GM21381 (cell line): Measurements from ENCODE around the gene CDKN2C.

Experiments used
- ATAC-seq: cut with Tn5 transposase; IDR thresholded peaks from one replicate; pipeline ENCODE4 v1.9.1; 2021; ENCODE audit warnings: mild to moderate bottlenecking, moderate library complexity; ENCODE audit not compliant: unreplicated experiment

Gene CDKN2C

DNA sequence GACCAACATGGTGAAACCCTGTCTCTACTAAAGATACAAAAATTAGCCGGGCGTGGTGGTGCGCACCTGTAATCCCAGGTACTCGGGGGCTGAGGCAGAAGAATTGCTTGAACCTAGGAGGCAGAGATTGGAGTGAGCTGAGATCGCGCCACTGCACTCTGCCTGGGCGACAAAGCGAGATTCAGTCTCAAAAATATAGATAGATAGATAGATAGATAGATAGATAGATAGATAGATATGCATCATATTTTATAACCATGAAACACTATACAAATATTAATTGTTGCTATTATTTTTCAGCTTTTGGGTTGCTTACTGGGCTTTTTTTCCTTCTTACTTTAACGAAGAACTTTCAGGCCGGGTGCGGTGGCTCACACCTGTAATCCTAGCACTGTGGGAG, 5.2 kb upstream of the CDKN2C start:
- ATAC-seq, result no peak

DNA sequence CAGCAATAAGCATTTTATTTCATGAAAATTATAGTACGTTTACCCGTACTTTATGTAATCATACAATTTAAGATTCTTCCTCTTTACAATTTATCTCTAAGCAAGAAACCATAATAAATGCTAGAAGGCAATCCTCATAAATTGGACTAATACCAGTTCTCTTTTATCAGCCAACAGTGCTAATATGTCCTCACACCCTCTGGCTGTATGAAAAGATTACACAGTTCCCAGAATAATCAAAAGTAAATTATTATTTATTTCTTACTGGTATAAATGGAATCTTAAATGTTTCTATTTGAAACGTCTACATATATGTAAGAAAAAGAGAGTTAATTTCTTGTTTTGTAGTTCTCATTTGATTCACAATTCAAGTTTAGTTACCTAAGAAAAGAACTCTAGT, 3.1 kb upstream of the CDKN2C start:
- no peak for ATAC-seq

DNA sequence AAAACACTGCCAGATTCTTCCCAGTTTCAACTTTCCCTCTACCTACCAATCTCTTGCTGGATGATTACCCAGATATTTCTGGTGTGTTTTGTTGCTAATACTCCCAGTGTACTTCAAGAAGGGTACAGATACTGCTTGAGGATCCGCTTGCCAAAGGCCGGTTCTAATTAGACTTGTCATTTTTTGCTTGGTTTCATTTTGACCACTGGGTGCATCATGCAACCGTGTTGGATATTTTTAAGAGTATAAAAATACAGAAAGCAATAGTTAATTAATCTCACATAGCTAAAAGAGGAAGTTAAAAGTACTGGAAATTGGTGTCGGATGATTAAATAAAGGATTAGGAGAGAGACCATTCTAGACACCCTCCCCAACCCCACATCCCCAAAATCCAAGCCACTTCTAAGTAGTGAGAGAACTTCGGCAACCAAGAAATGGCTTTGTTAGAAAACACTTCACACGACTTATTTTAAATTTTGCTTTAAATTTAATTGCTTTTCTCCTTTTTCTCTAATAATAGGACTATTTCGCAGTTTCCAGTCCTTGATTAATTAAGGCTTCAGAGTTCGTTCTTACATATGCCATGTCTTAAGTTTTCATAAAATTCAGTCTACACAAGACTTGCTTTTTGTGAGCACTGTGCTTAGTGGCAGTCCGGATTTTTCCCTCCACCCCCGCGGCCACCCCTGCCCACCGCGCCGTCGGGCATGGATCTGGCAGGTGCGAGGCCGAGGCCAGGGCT, 2.5 kb upstream of the CDKN2C start:
- ATAC-seq, result no peak

DNA sequence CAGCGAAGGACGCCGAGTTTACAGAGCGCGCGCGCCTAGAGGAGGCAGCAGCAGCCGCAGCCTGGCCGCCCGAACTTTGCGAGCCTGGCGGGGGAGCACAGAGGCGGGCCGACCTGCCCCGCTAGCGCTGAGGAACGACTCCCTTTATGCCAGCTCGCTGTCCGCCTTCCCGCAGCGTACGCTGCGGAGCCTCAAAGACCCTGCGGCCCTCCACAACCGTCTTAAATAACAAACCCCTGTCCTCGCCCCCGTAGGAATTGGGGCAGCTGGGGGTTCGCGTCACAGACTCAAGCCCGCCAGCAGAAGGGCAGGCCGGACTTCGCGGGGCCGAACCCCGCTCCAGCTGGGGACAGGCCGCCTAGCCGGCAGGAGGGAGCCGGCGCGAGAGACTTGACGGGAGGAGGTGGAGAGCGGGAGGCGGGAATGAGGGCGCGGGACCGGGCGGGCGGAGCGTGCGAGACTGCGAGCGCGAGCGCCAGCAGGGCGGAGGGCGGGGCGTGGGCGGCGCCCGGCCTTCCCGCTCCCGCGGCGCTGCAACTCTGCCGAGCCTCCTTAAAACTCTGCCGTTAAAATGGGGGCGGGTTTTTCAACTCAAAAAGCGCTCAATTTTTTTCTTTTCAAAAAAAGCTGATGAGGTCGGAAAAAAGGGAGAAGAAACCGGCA, 1.8 kb upstream of the CDKN2C start:
- ATAC-seq, result peak; percentile 60

DNA sequence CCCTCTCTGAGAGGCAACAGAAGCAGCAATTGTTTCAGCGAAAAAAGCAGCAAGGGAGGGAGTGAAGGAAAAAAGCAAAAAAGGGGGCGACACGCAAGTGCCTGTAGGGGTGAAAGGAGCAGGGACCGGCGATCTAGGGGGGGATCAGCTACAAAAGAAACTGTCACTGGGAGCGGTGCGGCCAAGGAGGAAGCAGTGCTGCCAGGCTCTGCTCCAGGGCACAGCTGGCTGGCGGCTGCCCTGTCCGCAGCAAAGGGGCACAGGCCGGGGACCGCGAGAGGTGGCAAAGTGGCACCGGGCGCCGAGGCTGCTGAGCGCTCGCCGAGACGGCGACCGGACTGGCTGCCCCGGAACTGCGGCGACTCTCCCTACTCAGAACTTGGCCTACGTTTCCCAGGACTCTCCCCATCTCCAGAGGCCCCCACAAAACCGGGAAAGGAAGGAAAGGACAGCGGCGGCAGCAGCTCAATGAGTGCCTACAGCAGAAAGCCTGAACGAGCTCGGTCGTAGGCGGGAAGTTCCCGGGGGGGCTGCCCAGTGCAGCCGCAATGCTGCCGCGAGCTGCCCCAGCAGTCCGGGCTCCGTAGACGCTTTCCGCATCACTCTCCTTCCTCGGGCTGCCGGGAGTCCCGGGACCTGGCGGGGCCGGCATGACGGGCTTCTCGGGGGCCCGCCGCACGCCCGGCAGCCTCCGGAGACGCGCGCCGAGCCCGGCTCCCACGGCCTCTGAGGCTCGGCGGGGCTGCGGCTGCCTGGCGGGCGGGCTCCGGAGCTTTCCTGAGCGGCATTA, 1.0 kb upstream of the CDKN2C start:
- peak; percentile 22 for ATAC-seq

DNA sequence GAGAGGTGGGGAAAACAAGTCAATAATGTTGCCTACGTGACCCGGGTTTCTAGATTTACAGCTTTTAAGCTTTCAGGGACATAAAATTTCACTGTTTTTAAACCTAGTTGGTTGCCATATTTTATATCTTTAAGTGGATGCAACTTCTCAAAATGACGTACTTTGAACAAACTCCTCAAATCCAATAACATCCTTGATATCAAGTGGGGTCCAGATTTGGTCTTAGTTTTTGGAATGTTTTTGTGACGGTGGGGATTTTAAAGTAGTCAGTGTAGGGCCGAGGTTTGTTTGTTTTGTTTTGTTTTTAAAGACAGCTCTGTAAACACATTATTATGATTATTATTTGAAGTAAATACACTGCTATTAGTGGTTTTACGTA, 453 bp downstream of the CDKN2C start:
- no peak for ATAC-seq

DNA sequence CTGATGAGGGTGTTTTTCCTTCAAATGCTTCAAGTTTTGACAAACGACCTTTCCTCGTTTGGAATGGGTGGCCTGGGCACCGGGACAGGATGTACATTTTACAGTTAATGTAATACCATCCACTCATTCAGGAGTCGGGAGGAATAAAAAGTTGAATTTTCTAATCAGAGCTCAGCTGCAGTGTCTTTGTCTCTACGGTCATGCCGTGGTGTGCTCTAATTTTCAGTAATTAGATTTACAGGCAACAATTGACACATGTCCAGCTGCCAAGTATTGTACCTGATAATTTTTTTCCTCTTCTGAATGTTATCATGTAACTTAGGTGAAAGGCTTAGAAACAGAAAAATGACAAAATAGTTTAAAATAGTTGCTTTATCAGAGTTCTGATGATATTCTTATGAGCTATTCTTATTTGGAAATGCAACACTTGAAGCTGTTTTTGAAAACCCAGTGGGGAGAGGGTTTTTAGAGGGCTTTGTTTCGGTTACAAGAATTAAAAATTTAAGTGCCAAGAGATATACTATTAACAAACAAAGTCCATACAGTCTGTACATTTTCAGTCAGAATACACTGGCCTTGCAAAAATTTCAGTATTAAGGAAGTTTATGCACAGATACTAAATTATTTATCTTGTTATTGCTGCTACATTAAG, 1.0 kb downstream of the CDKN2C start:
- ATAC-seq, result no peak

DNA sequence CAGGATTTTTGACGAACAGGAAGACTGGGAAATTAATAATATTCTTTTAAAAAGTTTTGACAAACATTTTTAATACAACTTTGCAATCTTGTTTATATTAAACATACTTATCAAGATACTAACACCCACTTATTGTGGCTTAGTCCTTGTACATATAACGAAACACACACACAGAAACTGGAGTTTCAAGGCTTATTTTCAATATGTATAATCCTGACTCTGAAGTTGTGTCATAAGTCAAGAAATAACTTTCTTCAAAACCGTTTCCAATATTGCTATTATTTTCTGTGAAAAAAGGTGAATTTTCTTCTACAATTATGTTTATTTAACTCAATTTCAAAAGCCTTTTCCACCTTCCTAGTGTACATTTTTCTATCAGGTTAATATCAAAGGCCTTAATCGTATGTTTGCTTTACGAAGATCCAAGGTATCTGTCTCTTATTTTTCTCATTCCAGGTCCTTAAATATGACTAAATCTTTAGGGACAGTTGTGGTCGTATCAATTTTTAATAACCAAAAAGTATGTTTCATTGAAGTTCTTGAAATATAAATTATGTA, 1.8 kb downstream of the CDKN2C start:
- ATAC-seq, result no peak

DNA sequence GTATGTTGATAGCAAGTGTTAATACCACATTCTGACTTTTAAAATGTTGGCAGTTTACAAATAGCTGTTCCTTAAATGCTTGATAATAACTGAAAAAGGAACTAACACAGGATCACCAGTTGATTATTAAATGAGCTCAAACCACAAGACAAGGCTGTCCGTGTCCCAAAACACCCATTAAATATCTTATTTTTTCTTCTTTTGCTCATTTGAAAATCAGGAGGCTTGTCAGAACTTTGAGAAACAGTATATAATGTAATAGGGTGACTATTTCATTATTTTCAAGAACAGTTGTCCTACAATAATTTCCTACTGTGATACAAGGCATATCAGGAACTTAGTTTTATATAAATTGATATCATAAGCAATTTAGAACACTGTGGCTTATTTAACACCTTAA, 2.7 kb downstream of the CDKN2C start:
- ATAC-seq, result no peak

DNA sequence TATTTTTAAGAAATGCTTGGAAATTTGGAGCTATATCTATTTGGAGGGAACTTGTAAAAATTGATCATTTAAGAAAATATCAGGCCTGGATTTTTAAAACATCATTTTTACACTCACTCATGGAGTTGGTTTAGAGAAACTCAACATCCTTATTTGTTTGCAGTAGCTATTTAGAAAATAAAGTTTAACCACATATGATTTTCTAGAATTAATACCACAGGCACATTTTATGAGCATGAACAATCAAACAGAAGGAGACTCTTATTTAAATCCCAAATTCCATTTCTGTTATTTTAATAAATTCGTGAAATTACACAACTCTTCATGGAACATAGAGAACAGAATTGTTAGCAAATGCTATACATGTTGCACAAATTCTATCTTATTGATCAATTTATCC, 3.2 kb downstream of the CDKN2C start:
- no peak for ATAC-seq

DNA sequence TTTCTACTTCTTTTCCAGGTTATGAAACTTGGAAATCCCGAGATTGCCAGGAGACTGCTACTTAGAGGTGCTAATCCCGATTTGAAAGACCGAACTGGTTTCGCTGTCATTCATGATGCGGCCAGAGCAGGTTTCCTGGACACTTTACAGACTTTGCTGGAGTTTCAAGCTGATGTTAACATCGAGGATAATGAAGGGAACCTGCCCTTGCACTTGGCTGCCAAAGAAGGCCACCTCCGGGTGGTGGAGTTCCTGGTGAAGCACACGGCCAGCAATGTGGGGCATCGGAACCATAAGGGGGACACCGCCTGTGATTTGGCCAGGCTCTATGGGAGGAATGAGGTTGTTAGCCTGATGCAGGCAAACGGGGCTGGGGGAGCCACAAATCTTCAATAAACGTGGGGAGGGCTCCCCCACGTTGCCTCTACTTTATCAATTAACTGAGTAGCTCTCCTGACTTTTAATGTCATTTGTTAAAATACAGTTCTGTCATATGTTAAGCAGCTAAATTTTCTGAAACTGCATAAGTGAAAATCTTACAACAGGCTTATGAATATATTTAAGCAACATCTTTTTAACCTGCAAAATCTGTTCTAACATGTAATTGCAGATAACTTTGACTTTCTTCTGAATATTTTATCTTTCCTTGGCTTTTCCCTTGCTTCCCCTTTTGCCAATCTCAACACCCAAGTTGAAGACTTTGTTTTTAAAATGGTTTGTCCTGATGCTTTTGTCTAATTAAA, 4.0 kb downstream of the CDKN2C start:
- no peak for ATAC-seq

DNA sequence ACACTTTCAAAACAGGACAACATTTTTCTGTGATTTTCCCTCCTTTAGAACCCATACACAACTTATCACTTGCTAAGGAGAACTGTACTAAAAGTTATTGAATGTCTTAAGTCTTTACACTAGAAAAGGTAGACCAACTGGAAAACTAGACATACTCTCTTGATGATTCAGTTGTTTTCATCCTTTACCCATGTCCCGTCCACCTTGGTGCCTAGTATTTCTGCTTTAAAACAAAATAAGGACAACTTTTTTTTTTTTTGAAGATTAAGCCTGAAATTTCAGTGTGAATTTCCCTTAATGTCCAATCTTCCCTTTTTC, 4.5 kb downstream of the CDKN2C start:
- ATAC-seq, result no peak

DNA sequence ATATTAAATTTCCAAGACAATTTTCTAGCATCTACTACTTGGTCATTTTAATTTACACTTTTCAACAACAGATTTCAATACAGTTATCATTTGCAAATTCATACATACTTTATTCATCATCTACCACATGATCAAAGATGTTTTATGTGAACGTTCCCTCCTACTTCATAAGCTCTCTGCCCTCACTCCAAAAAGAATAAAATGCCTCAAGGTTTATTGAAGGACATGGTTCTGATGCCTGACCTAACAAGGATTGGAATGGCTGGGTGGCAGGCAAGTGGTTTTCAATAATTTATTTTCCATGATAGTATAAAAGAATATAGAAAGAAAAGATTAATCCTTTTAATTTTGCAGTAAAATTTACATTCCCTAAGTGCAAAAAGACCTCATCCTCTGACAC, 5.4 kb downstream of the CDKN2C start:
- no peak for ATAC-seq

DNA sequence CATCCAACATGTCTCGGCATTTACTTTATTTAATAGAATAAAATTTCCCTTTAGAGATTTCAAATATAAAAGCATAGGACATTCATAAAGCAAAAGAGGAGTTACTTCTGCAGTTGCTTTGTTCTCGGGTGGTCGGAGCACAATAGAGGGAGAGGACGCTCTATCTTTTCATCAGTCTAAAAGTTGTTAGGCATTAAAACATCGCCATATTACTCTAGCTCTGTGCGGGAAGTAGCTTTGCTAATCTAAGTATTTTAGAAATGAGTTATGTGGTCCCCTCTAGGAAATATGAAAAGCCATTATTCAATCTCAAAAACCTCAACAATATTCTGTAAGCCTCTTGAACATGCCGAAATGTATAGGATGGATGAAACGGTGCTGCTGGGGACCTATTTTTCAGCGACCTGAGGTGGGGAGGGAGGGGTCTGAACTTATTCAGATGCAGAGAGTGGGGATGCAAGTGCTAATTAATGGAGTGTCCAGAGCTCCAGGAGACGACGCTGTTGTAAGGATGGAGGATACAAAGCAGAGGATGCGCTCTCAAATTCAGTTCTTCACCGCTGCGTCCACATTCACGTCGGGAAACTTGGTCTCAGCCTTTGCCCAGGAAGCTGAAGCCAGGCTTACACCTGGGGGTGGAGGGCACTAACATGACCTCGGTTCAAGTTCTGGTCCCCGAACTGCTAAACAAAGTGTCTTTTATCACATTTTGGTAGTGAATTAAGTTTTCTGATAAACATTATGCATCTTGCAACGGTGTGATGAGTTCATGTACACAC, 6.3 kb downstream of the CDKN2C start:
- ATAC-seq, result peak; percentile 5

DNA sequence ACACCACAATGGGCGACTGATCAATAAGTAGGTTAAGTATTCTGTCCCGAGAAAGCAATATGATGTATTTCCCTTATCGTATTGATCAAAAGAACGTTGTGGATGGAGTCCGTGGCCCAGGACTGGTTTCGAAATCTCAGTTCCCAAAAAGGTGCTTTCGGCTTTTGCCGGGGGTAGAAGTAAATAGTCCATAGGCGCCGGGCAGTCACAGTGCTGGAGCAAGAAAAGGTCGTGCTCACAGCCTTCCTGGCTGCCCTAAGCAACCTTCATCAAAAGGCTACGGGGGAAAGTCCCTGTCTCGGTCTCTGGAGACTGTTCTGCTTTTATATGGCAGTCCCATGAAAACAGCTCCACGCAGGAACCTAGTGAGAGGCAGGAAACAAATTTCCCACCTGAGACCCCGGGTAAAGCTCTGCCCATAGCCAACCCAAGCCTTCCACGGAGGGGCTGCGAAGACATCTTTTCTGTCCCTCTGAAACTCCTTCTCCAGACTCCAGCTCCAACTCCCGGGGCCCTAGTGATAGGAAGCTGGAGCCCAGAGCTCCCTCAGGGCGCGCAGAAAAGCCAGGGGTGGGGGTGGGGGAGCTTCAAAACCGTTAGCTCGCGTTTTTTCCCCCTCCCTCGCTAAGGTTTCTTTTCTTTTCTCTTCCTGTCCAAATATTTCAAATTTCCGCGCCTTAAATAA, 7.0 kb downstream of the CDKN2C start:
- peak; percentile 61 for ATAC-seq

DNA sequence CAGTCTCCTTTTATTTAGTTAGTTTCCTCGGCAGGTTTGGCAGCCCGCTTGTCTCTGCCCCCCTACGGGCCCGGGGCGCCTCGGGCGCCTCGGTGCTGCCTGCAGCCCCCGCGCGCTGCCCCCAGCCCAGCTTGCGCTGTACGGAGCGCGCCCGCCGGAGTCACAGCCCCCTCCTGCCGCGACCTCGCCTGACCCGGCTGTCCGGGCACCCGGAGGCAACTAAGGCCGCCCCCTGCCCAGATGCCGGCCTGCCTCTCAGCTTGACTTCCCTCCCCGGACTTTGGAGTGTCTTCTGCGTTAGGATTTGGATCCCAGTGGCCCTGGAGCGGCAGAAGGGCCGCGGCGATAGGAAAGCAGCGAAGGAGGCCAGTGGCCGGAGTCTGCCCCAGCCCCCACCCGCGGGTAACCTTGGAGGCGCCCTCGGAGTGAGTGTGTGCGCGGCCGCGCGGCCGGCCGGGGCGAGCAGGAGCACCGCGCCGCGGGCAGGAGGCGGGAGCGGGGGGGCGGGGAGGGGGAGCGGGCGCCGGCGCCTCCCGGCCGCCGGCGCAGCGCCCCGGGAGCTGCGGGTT, 7.6 kb downstream of the CDKN2C start:
- ATAC-seq, result peak; percentile 54

DNA sequence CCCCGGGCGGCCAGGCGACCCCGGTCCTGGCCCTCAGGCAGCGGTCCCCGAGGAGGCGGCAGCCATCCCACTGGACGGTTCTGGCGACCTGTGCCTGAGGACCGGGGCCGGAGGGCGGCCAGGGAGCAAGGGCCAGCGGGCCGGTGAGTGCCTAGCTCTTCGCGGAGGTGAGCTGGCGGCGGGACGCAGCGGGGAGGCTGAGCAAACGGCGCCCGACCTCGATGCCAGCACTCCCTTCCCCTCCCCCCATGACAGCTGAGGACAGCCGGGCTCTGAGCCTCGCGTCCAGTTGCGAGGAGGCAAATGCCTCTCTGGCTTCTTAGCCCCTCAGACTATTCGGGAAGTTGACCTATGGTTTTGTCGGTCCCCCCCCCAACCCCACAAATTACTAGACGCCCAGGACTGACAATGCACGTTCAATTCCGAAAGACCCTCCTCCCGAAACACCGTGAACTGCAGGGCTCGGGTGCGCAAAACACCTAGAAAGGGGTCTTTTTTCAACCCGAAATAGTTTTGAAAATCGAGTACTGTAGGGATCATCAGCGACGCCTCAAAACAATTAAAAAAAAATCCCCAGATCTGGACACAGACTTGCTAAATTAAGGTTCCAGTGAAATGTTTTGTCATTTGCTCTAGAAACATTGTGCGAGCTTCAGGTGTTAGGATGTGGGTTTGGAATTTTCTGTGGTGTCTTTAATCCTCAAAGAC, 8.3 kb downstream of the CDKN2C start:
- ATAC-seq, result peak; percentile 33
